H1 (cell line): Measurements from ENCODE around the gene PPP1R27. TPM values are rescaled to one million over a fixed set of nuclear protein-coding genes. Genes with fewer than 3 reads are reported as not detected.

Experiments
- CTCF ChIA-PET: fragments of 300-600 bp; sonication (Branson Sonifier 250); formaldehyde crosslinking; loops from one replicate; lab custom pipeline; 2021; ENCODE audit not compliant: partially characterized antibody; lab: Charles Lee
- POLR2A ChIA-PET: fragments of 300-600 bp; sonication (Branson Sonifier 250); formaldehyde crosslinking; loops from one replicate; lab custom pipeline; 2021; ENCODE audit warnings: inconsistent platforms; ENCODE audit not compliant: partially characterized antibody; lab: Charles Lee
- DNase-seq, 2 experiments: peaks; one replicate each; pipeline versions ENCODE4 v3.0.0 to v3.0.0-alpha.2; 2010 to 2022; ENCODE audit warnings: low spot score in 2 of 2, low read depth in 1 of 2, mixed read lengths in 1 of 2
- FAIRE-seq: peaks from 2 replicates; lab custom pipeline; 2011; peaks lifted over from hg19 to GRCh38; lab: Jason Lieb, UNC
- H2AFZ ChIP-seq: 2 replicates; pipeline ENCODE4 v1.8.1; 2012; ENCODE audit warnings: low read length, inconsistent platforms
- H2AK5ac ChIP-seq: 2 replicates; pipeline ENCODE4 v1.6.1; 2013; ENCODE audit warnings: low read depth, low read length
- H2BK120ac ChIP-seq: replicated peaks from 2 replicates; pipeline ENCODE3; 2013; ENCODE audit warnings: low read depth, low read length, inconsistent platforms
- H2BK12ac ChIP-seq: 2 replicates; pipeline ENCODE4 v1.6.1; 2013; ENCODE audit warnings: low read depth, low read length
- H2BK15ac ChIP-seq: 2 replicates; pipeline ENCODE4 v1.6.1; 2013; ENCODE audit warnings: low read length
- H2BK20ac ChIP-seq: 2 replicates; pipeline ENCODE4 v1.6.1; 2013; ENCODE audit warnings: low read length
- H2BK5ac ChIP-seq: 2 replicates; pipeline ENCODE4 v1.6.1; 2013; ENCODE audit warnings: low read depth, low read length
- H3K14ac ChIP-seq: 2 replicates; pipeline ENCODE4 v1.6.1; 2013; ENCODE audit warnings: inconsistent platforms; ENCODE audit not compliant: insufficient read length
- H3K18ac ChIP-seq: 2 replicates; pipeline ENCODE4 v1.6.1; 2013; ENCODE audit warnings: low read length; ENCODE audit errors: extremely low read depth
- H3K23ac ChIP-seq: 2 replicates; pipeline ENCODE4 v1.6.1; 2013; ENCODE audit warnings: inconsistent platforms; ENCODE audit not compliant: insufficient read length
- H3K23me2 ChIP-seq: 2 replicates; pipeline ENCODE4 v1.6.1; 2013; ENCODE audit warnings: low read depth, low read length
- H3K27ac ChIP-seq: 2 replicates; pipeline ENCODE4 v1.6.1; 2011; ENCODE audit warnings: low read depth, low read length, inconsistent platforms
- H3K27me3 ChIP-seq, 4 experiments: replicated peaks in 1 of 4; 1 replicate in 1 of 4; 2 replicates in 3 of 4; pipeline versions ENCODE4 v1.6.1 to v1.8.1; 2011 to 2013; ENCODE audit warnings: low read length in 3 of 4, mild to moderate bottlenecking in 3 of 4, inconsistent platforms in 2 of 4, mixed read lengths in 2 of 4, moderate library complexity in 1 of 4; ENCODE audit not compliant: control insufficient read depth in 3 of 4, insufficient read depth in 3 of 4; ENCODE audit errors: extremely low read depth in 1 of 4
- H3K36me3 ChIP-seq, 4 experiments: 2 replicates each; pipeline versions ENCODE4 v1.6.1 to v1.8.1; 2011 to 2013; ENCODE audit warnings: mild to moderate bottlenecking in 4 of 4, low read length in 3 of 4, moderate library complexity in 2 of 4, control low read depth in 1 of 4, inconsistent platforms in 1 of 4; ENCODE audit not compliant: insufficient read depth in 4 of 4, control insufficient read depth in 2 of 4
- H3K4ac ChIP-seq: replicated peaks from 2 replicates; pipeline ENCODE3; 2013; ENCODE audit warnings: low read length, low read depth, mixed read lengths, inconsistent platforms; ENCODE audit not compliant: insufficient read length
- H3K4me1 ChIP-seq, 4 experiments: replicated peaks in 1 of 4; 1 replicate in 1 of 4; 2 replicates in 3 of 4; pipeline versions ENCODE4 v1.6.1 to v1.8.1; 2011 to 2013; ENCODE audit warnings: low read length in 3 of 4, inconsistent platforms in 2 of 4, mixed read lengths in 1 of 4; ENCODE audit not compliant: insufficient read depth in 4 of 4, control insufficient read depth in 3 of 4
- H3K4me2 ChIP-seq, 2 experiments: 2 replicates each; pipeline versions ENCODE4 v1.6.1 to v1.8.1; 2011 to 2013; ENCODE audit warnings: low read depth in 2 of 2, low read length in 2 of 2, control low read depth in 1 of 2, inconsistent platforms in 1 of 2, mild to moderate bottlenecking in 1 of 2; ENCODE audit not compliant: insufficient read depth in 1 of 2
- H3K4me3 ChIP-seq, 4 experiments: fragments of 200-600, 300-600 bp in 1 of 4; sonication (generic), shearing (Covaris generic), sonication (Bioruptor Twin) in 1 of 4; 2 replicates each; pipeline versions ENCODE4 v1.5.1 to v1.8.1; 2011 to 2016; ENCODE audit warnings: low read length in 4 of 4, low read depth in 3 of 4, control low read depth in 2 of 4, inconsistent platforms in 2 of 4, mild to moderate bottlenecking in 2 of 4, mixed read lengths in 1 of 4, moderate library complexity in 1 of 4; ENCODE audit not compliant: insufficient read depth in 2 of 4; ENCODE audit errors: extremely low read depth in 1 of 4
- H3K56ac ChIP-seq: replicated peaks from 2 replicates; pipeline ENCODE3; 2013; ENCODE audit warnings: low read depth, mild to moderate bottlenecking, mixed read lengths, low read length, inconsistent platforms; ENCODE audit not compliant: insufficient read length
- H3K79me1 ChIP-seq: 2 replicates; pipeline ENCODE4 v1.6.1; 2013; ENCODE audit warnings: low read depth, low read length, control low read depth
- H3K79me2 ChIP-seq, 2 experiments: 2 replicates each; pipeline versions ENCODE4 v1.6.1 to v1.8.1; 2012 to 2013; ENCODE audit warnings: low read length in 2 of 2, mild to moderate bottlenecking in 2 of 2, inconsistent platforms in 1 of 2; ENCODE audit not compliant: insufficient read depth in 2 of 2, control insufficient read depth in 1 of 2
- H3K9ac ChIP-seq, 4 experiments: replicated peaks in 1 of 4; 1 replicate in 1 of 4; 2 replicates in 3 of 4; pipeline versions ENCODE4 v1.6.1 to v1.8.1; 2011 to 2013; ENCODE audit warnings: low read depth in 3 of 4, low read length in 3 of 4, control low read depth in 2 of 4, mild to moderate bottlenecking in 2 of 4, moderate library complexity in 2 of 4, inconsistent platforms in 1 of 4; ENCODE audit errors: extremely low read depth in 1 of 4
- H3K9me3 ChIP-seq, 2 experiments: 2 replicates each; pipeline versions ENCODE4 v1.6.1 to v1.8.1; 2012 to 2013; ENCODE audit warnings: mild to moderate bottlenecking in 2 of 2, moderate library complexity in 2 of 2, control low read depth in 1 of 2, inconsistent platforms in 1 of 2, low read depth in 1 of 2, low read length in 1 of 2, mixed read lengths in 1 of 2; ENCODE audit not compliant: insufficient read depth in 2 of 2
- H4K20me1 ChIP-seq, 2 experiments: replicated peaks in 1 of 2; 2 replicates each; pipeline versions ENCODE3 to v1.8.1; 2011 to 2013; ENCODE audit warnings: inconsistent platforms in 2 of 2, low read length in 2 of 2, mild to moderate bottlenecking in 1 of 2; ENCODE audit not compliant: insufficient read depth in 2 of 2, control insufficient read depth in 1 of 2
- H4K5ac ChIP-seq: 2 replicates; pipeline ENCODE4 v1.6.1; 2013; ENCODE audit warnings: low read length, low read depth, mixed read lengths, inconsistent platforms; ENCODE audit not compliant: insufficient read length
- H4K8ac ChIP-seq: 2 replicates; pipeline ENCODE4 v1.8.0; 2013; ENCODE audit warnings: mild to moderate bottlenecking, moderate library complexity, low read length, inconsistent platforms; ENCODE audit not compliant: insufficient read depth; ENCODE audit errors: extremely low read depth
- H4K91ac ChIP-seq: replicated peaks from 2 replicates; pipeline ENCODE3; 2013; ENCODE audit warnings: low read length, mixed read lengths, inconsistent platforms; ENCODE audit not compliant: insufficient read length
- CEBPB ChIP-seq: IDR thresholded peaks from 2 replicates; pipeline ENCODE4 v1.6.1; 2012; ENCODE audit warnings: low read depth, low read length
- KDM4A ChIP-seq: IDR thresholded peaks from one replicate; pipeline ENCODE4 v1.7.1; 2012; ENCODE audit warnings: low read depth, mild to moderate bottlenecking, moderate library complexity, low read length, inconsistent platforms; ENCODE audit not compliant: severe bottlenecking
- POLR2A ChIP-seq, 2 experiments: IDR thresholded peaks; 1 replicate in 1 of 2; 2 replicates in 1 of 2; pipeline ENCODE4 v1.6.1; 2011; ENCODE audit warnings: low read depth in 2 of 2, low read length in 2 of 2, mild to moderate bottlenecking in 2 of 2; ENCODE audit errors: control extremely low read depth in 1 of 2
- POLR2AphosphoS5 ChIP-seq: IDR thresholded peaks from 2 replicates; pipeline ENCODE4 v1.6.1; 2011; ENCODE audit warnings: low read depth, low read length
- TCF12 ChIP-seq: IDR thresholded peaks from 2 replicates; pipeline ENCODE4 v1.6.1; 2011; ENCODE audit warnings: low read depth, mild to moderate bottlenecking, low read length
- WGBS, 2 experiments: shearing (Covaris generic) in 1 of 2; methylation state at CpG; one replicate each; pipeline versions ENCODE4 v1.1.6 to v1.1.7; 2013 to 2015; ENCODE audit warnings: low lambda C conversion rate in 2 of 2, mixed read lengths in 2 of 2, inconsistent platforms in 1 of 2, low coverage in 1 of 2, missing lambda C conversion rate in 1 of 2; ENCODE audit not compliant: insufficient replicate concordance in 2 of 2, insufficient coverage in 1 of 2, insufficient read length in 1 of 2; ENCODE audit errors: extremely low coverage in 1 of 2, missing lambda C conversion rate in 1 of 2; 5-methylcytosine and 5-hydroxymethylcytosine counted together
- polyA plus RNA-seq, 7 experiments: library from polyadenylated mRNA; depleted of rRNA in 3 of 7; stranded (reverse) in 5 of 7; unstranded in 2 of 7; fragments of >200 nt in 5 of 7; fragments of 200-250 nt in 2 of 7; gene quantifications; 1 replicate in 5 of 7; 2 replicates in 1 of 7; 4 replicates in 1 of 7; pipeline versions ENCODE4 v1.2.1 to v1.2.3, GENCODE V29; 2011 to 2013; ENCODE audit warnings: missing spikeins in 2 of 7, mixed read lengths in 2 of 7
- total RNA-seq: library from RNA; stranded (reverse); fragmentation: NEBNext Ultra II Directional; extraction: Animal tissue kit (Norgen Biotek cat#: 25700); gene quantifications from 2 replicates; pipeline ENCODE4 v1.2.1, GENCODE V29; 2021

PPP1R27 gene
- total and polyA plus RNA-seq, 2 of the 8 experiments (the other 6 are each of a cell fraction or from before 2014, with no cell fraction given), result 0.27 TPM; not detected in 1

DNA sequence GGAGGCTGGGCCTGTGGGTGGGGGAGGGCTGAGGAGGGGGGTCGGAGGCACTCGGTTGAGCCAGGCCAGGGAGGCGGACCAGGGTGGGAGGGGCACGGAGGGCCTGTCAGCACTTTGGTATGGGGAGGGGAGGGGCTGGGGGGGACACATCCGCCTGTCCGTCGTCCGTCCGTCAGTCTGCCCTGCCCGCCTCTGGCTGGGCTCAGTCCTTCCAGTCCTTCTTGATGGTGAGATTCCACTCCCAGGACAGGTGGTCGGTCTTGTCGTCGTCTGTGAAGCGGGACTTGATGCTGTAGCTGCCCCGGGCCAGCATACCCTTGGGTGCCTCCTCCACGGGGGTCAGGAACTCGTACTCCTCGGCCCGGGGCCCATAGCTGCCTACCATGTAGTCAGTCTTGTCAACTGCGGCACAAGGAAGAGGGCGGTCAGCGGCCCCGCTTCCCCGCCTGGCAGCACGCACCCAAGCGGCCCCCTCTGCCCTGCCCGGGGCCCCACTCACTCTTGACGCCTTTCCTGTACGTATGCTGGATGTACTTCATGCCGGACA is 33.9 kb upstream of the PPP1R27 start:
- H3K9me3 ChIP-seq, result no peaks in the 10 kb centered on the region
- no peak overlapping the region for H2AK5ac ChIP-seq
- H3K56ac ChIP-seq, result no peak overlapping the region
- FAIRE-seq, result no peak
- H3K4me2 ChIP-seq, result no peak overlapping the region
- POLR2A ChIA-PET, result interaction anchor here (0.7 to 6.6 kb wide), 27 partner anchors 8 to 183 kb away, joined by 3 to 41 read pairs (median 5); partner anchors contain the start of genes ALYREF, ANAPC11, CENPX and LRRC45
- no peak overlapping the region for H3K27ac ChIP-seq
- H3K9ac ChIP-seq, result no peak overlapping the region
- no peaks in the 10 kb centered on the region for H3K27me3 ChIP-seq
- peak overlapping the region; percentile 71 for H4K8ac ChIP-seq
- H3K36me3 ChIP-seq, result peaks cover 0 to 22% (median 5%) of the 10 kb centered on the region in 4 experiments; a peak in 4 of 8 replicates
- TF ChIP-seq POLR2AphosphoS5 (peak; percentile 64; the same call in 1 of the 2 replicates), POLR2A (IDR thresholded peaks at IDR 0.05; ENCODE audit: control extremely low read depth in 1 of 2, low read depth in 2 of 2, low read length in 2 of 2) (peak; percentile 48 to 55; a peak in 2 of 3 replicates), CEBPB (no peak), TCF12 (no peak), KDM4A (no peak)
- TF ChIP-seq, all 59 proteins: peak for 2
- no peak overlapping the region for H3K23ac ChIP-seq
- no peak overlapping the region for H3K4ac ChIP-seq
- no peak overlapping the region for H2BK20ac ChIP-seq
- H3K4me1 ChIP-seq, result peaks cover 0 to 31% (median 21%) of the 10 kb centered on the region in 4 experiments; a peak in 6 of 7 replicates
- H2BK5ac ChIP-seq, result no peak overlapping the region
- no peak overlapping the region for H3K18ac ChIP-seq
- peaks cover 12% of the 10 kb centered on the region; the same call in 1 of the 2 replicates for H3K23me2 ChIP-seq
- peaks cover 8 to 40% of the 10 kb centered on the region in 2 experiments for H4K20me1 ChIP-seq
- H3K14ac ChIP-seq, result no peak overlapping the region
- 87% methylated on average over 26 of the region's 30 CpGs; no CpG with 5 or more reads in 1 of the 2 experiments for WGBS, 2 experiments
- H3K79me1 ChIP-seq, result peaks cover 2% of the 10 kb centered on the region
- no peak overlapping the region for H2BK120ac ChIP-seq
- no peak overlapping the region for H2BK15ac ChIP-seq
- no peak overlapping the region for H2AFZ ChIP-seq
- peaks cover 4 to 11% of the 10 kb centered on the region in 2 experiments; a peak in 2 of 4 replicates for H3K79me2 ChIP-seq
- CTCF ChIA-PET, result interaction anchor here (0.6 to 2.9 kb wide), 42 partner anchors 10 to 190 kb away, joined by 3 to 24 read pairs (median 5); partner anchors contain the start of genes MYADML2, NPB, PCYT2 and PYCR1
- no peak overlapping the region for H4K91ac ChIP-seq
- no peak overlapping the region for H4K5ac ChIP-seq
- no peak for DNase-seq
- 0 out of 8 replicates have a peak overlapping the region, but pooled peaks of 1 of the 4 experiments have one; percentile 1 for H3K4me3 ChIP-seq
- 0 out of 2 replicates have a peak overlapping the region, but pooled peaks have one; percentile 50 for H2BK12ac ChIP-seq
